HCT116 (cell line): Measurements from ENCODE around the gene ATG2B. TPM values are rescaled to one million over a fixed set of nuclear protein-coding genes. Genes with fewer than 3 reads are reported as not detected.

Experiments used
- ATAC-seq: fragments of 200-7000 bp; cut with Tn5 transposase; 2 replicates; pipeline ENCODE4 v1.9.1; 2020; ENCODE audit warnings: mild to moderate bottlenecking, moderate library complexity
- BruUV-seq: library from RNA; stranded (reverse); fragments of 400-500 nt; replicated peaks from 2 replicates; lab custom pipeline; 2021; lab: Mats Ljungman, UMichigan
- CTCF ChIA-PET: fragments of 300-600 bp; sonication (Branson Sonifier 250); formaldehyde crosslinking; loops from one replicate; lab custom pipeline; 2021; ENCODE audit warnings: antibody characterized with exemption; lab: Charles Lee
- POLR2A ChIA-PET: fragments of 300-600, 350-600 bp; sonication (Branson Sonifier 250); formaldehyde crosslinking; loops from one replicate; lab custom pipeline; 2021; ENCODE audit warnings: antibody characterized with exemption; lab: Charles Lee
- RAD21 ChIA-PET, 2 experiments: fragments of 300-600 bp; sonication (Branson Sonifier 250); formaldehyde crosslinking; loops; one replicate each; lab custom pipeline; 2023; ENCODE audit warnings: low total read pairs in 2 of 2; ENCODE audit not compliant: uncharacterized antibody in 2 of 2, unreplicated experiment in 2 of 2, low non-redundant PET in 1 of 2; lab: Charles Lee
- DNase-seq: peaks from one replicate; pipeline ENCODE4 v3.0.0-alpha.2; 2010; ENCODE audit warnings: low read depth, low spot score
- H2AFZ ChIP-seq: fragments of 200-600 bp; shearing (Covaris generic), sonication (generic); 2 replicates; pipeline ENCODE4 v1.6.1; 2017; ENCODE audit warnings: low read depth, mixed run types, mixed read lengths, antibody characterized with exemption, low read length; ENCODE audit not compliant: poor library complexity, severe bottlenecking
- H3K27ac ChIP-seq: 2 replicates; pipeline ENCODE4 v1.5.1; 2012; ENCODE audit warnings: low read depth, low read length
- H3K27me3 ChIP-seq: fragments of 200-600 bp; sonication (generic); 2 replicates; pipeline ENCODE4 v1.6.1; 2016; ENCODE audit warnings: mixed run types, low read length, mixed read lengths; ENCODE audit not compliant: insufficient read depth
- H3K36me3 ChIP-seq, 2 experiments: fragments of 200-500 bp in 1 of 2; fragments of 200-600 bp in 1 of 2; sonication (Bioruptor generic) in 1 of 2; sonication (generic) in 1 of 2; 2 replicates each; pipeline versions ENCODE4 v1.5.1 to v1.6.1; 2014 to 2016; ENCODE audit warnings: low read length in 2 of 2, inconsistent platforms in 1 of 2, mixed read lengths in 1 of 2, mixed run types in 1 of 2; ENCODE audit not compliant: insufficient read depth in 2 of 2, control insufficient read depth in 1 of 2
- H3K4me1 ChIP-seq, 2 experiments: fragments of 200-600 bp in 1 of 2; sonication (generic) in 1 of 2; 2 replicates each; pipeline versions ENCODE4 v1.5.1 to v1.6.1; 2012 to 2017; ENCODE audit warnings: low read length in 2 of 2, inconsistent platforms in 1 of 2, mild to moderate bottlenecking in 1 of 2, mixed read lengths in 1 of 2, mixed run types in 1 of 2, moderate library complexity in 1 of 2; ENCODE audit not compliant: insufficient read depth in 2 of 2, control insufficient read depth in 1 of 2
- H3K4me2 ChIP-seq: fragments of 200-600 bp; sonication (generic); 2 replicates; pipeline ENCODE4 v1.6.1; 2017; ENCODE audit warnings: mixed run types, low read length, mixed read lengths
- H3K4me3 ChIP-seq, 2 experiments: fragments of 200-600 bp in 1 of 2; sonication (generic) in 1 of 2; replicated peaks in 1 of 2; 2 replicates each; pipeline ENCODE4 v1.5.1; 2011 to 2016; ENCODE audit warnings: low read length in 2 of 2, control low read depth in 1 of 2, low read depth in 1 of 2, mild to moderate bottlenecking in 1 of 2, mixed read lengths in 1 of 2, mixed run types in 1 of 2
- H3K79me2 ChIP-seq: fragments of 200-600 bp; sonication (generic); 2 replicates; pipeline ENCODE4 v1.6.1; 2017; ENCODE audit warnings: mild to moderate bottlenecking, mixed run types, low read length, moderate library complexity, mixed read lengths; ENCODE audit not compliant: insufficient read depth
- H3K9ac ChIP-seq: fragments of 200-600 bp; sonication (generic); 2 replicates; pipeline ENCODE4 v1.6.1; 2016; ENCODE audit warnings: low read length, mixed read lengths
- H3K9me2 ChIP-seq: fragments of 200-600 bp; sonication (generic), shearing (Covaris generic); 2 replicates; pipeline ENCODE4 v1.6.1; 2017; ENCODE audit warnings: mixed run types, mild to moderate bottlenecking, moderate library complexity; ENCODE audit not compliant: insufficient read depth
- H3K9me3 ChIP-seq, 2 experiments: fragments of 200-500 bp in 1 of 2; fragments of 200-600 bp in 1 of 2; sonication (Bioruptor generic) in 1 of 2; sonication (generic) in 1 of 2; 2 replicates each; pipeline ENCODE4 v1.6.1; 2014 to 2017; ENCODE audit warnings: low read length in 2 of 2, mixed read lengths in 2 of 2, inconsistent platforms in 1 of 2, low read depth in 1 of 2, mild to moderate bottlenecking in 1 of 2, mixed run types in 1 of 2, moderate library complexity in 1 of 2; ENCODE audit not compliant: control insufficient read depth in 1 of 2, insufficient read depth in 1 of 2
- H4K20me1 ChIP-seq: fragments of 200-600 bp; sonication (generic), shearing (Covaris generic); 2 replicates; pipeline ENCODE4 v1.6.1; 2017; ENCODE audit warnings: mixed run types, mild to moderate bottlenecking, moderate library complexity; ENCODE audit not compliant: insufficient read depth
- EZH2 ChIP-seq: fragments of 200-600 bp; sonication (generic); IDR thresholded peaks from 2 replicates; pipeline ENCODE4 v1.6.1; 2017; ENCODE audit warnings: antibody characterized with exemption, mixed run types
- EZH2phosphoT487 ChIP-seq: fragments of 200-600 bp; IDR thresholded peaks from 2 replicates; pipeline ENCODE4 v1.6.1; 2018; ENCODE audit warnings: antibody characterized with exemption, borderline replicate concordance
- FOSL1 ChIP-seq: IDR thresholded peaks from 2 replicates; pipeline ENCODE4 v1.6.1; 2012; ENCODE audit warnings: low read depth
- MAX ChIP-seq: IDR thresholded peaks from 2 replicates; pipeline ENCODE4 v1.6.1; 2012
- POLR2AphosphoS5 ChIP-seq: IDR thresholded peaks from 2 replicates; pipeline ENCODE4 v1.6.1; 2011; ENCODE audit warnings: mild to moderate bottlenecking, low read depth, low read length, moderate library complexity
- SP1 ChIP-seq: IDR thresholded peaks from 2 replicates; pipeline ENCODE4 v1.6.1; 2012; ENCODE audit warnings: low read depth
- YY1 ChIP-seq: IDR thresholded peaks from 2 replicates; pipeline ENCODE4 v1.6.1; 2011; ENCODE audit warnings: low read length, low read depth, moderate library complexity, mild to moderate bottlenecking; ENCODE audit not compliant: insufficient replicate concordance; ENCODE audit errors: extremely low read depth
- intact Hi-C: fragments of 100-400 bp; cut with micrococcal nuclease; formaldehyde crosslinking; loops from 2 replicates; pipeline ENCODE4 v1.10.0; 2022
- total RNA-seq: library from RNA; stranded (reverse); gene quantifications from one replicate; pipeline ENCODE4 v1.2.1, GENCODE V29; 2021; ENCODE audit not compliant: unreplicated experiment
- TF ChIP-seq, protein P1 (sequence below): IDR thresholded peaks from 2 replicates; pipeline ENCODE4 v1.6.1; 2011; ENCODE audit warnings: mild to moderate bottlenecking, low read length, moderate library complexity; ENCODE audit not compliant: insufficient replicate concordance; ENCODE audit errors: extremely low read depth
- TF ChIP-seq, protein P2 (sequence below), 3 experiments: fragments of 200-600 bp in 1 of 3; sonication (generic) in 1 of 3; IDR thresholded peaks in 2 of 3; conservative IDR thresholded peaks in 1 of 3; 2 replicates each; pipeline ENCODE4 v1.5.1; 2012 to 2017; ENCODE audit warnings: low read depth in 2 of 3, low read length in 2 of 3, antibody characterized with exemption in 1 of 3, borderline replicate concordance in 1 of 3, control low read depth in 1 of 3, mild to moderate bottlenecking in 1 of 3, mixed read lengths in 1 of 3, mixed run types in 1 of 3, moderate library complexity in 1 of 3; ENCODE audit not compliant: insufficient read depth in 1 of 3

Gene ATG2B
- total RNA-seq, 1 experiment from 2014 or later = 6.4 TPM

DNA sequence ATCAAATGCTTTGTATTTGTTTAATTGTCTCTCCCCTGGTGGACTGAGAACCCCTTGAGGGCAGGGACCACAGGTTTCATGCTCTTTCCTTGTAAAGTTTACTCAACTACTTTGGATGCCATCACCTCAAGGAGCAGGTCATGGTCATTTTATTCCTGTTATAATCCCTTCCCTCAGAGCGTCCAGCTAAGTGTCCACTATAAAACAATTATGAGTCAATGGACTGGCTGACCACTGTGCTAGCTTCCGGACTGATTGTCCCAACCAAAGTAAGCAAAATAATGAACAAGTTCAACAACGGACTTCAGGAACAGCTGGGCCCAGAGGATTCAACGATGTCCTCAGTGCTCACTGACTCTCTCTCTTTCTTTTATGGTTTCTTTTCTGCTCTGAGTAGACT is 47.0 kb upstream of the ATG2B start:
- no peaks in the 10 kb centered on the region for H4K20me1 ChIP-seq
- no peak overlapping the region for H3K9ac ChIP-seq
- peak; percentile 49 for ATAC-seq
- no peaks in the 10 kb centered on the region for H3K79me2 ChIP-seq
- H3K36me3 ChIP-seq = no peaks in the 10 kb centered on the region
- no peaks in the 10 kb centered on the region for H3K9me3 ChIP-seq
- intact Hi-C loops = no loop called here
- no peaks in the 10 kb centered on the region for H3K27me3 ChIP-seq
- peak overlapping the region; percentile 6 for H2AFZ ChIP-seq
- no TSS peak for BruUV-seq
- TF ChIP-seq, protein P1, sequence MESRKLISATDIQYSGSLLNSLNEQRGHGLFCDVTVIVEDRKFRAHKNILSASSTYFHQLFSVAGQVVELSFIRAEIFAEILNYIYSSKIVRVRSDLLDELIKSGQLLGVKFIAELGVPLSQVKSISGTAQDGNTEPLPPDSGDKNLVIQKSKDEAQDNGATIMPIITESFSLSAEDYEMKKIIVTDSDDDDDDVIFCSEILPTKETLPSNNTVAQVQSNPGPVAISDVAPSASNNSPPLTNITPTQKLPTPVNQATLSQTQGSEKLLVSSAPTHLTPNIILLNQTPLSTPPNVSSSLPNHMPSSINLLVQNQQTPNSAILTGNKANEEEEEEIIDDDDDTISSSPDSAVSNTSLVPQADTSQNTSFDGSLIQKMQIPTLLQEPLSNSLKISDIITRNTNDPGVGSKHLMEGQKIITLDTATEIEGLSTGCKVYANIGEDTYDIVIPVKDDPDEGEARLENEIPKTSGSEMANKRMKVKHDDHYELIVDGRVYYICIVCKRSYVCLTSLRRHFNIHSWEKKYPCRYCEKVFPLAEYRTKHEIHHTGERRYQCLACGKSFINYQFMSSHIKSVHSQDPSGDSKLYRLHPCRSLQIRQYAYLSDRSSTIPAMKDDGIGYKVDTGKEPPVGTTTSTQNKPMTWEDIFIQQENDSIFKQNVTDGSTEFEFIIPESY = no peak
- no peak for TF ChIP-seq FOSL1
- no peak for TF ChIP-seq EZH2phosphoT487
- TF ChIP-seq SP1 = no peak; the same call in 1 of the 2 replicates
- no peak for TF ChIP-seq EZH2
- no peak for TF ChIP-seq YY1
- TF ChIP-seq POLR2AphosphoS5 = no peak
- TF ChIP-seq, protein P2, sequence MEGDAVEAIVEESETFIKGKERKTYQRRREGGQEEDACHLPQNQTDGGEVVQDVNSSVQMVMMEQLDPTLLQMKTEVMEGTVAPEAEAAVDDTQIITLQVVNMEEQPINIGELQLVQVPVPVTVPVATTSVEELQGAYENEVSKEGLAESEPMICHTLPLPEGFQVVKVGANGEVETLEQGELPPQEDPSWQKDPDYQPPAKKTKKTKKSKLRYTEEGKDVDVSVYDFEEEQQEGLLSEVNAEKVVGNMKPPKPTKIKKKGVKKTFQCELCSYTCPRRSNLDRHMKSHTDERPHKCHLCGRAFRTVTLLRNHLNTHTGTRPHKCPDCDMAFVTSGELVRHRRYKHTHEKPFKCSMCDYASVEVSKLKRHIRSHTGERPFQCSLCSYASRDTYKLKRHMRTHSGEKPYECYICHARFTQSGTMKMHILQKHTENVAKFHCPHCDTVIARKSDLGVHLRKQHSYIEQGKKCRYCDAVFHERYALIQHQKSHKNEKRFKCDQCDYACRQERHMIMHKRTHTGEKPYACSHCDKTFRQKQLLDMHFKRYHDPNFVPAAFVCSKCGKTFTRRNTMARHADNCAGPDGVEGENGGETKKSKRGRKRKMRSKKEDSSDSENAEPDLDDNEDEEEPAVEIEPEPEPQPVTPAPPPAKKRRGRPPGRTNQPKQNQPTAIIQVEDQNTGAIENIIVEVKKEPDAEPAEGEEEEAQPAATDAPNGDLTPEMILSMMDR (IDR thresholded peaks at IDR 0.05 in 2 of 3, conservative IDR thresholded peaks at IDR 0.05 in 1 of 3; ENCODE audit: borderline replicate concordance in 1 of 3, insufficient read depth in 1 of 3, low read depth in 2 of 3, low read length in 2 of 3) = no peak
- TF ChIP-seq MAX = no peak
- no peak for DNase-seq
- H3K9me2 ChIP-seq = no peaks in the 10 kb centered on the region
- peaks cover 0 to 19% of the 10 kb centered on the region in 2 experiments; a peak in 2 of 4 replicates for H3K4me1 ChIP-seq
- CTCF ChIA-PET = no interaction called here
- no peak overlapping the region for H3K27ac ChIP-seq
- POLR2A ChIA-PET = no interaction called here
- RAD21 ChIA-PET = no interaction called here
- H3K4me2 ChIP-seq = peak overlapping the region; percentile 62
- H3K4me3 ChIP-seq = no peak overlapping the region
